ENCODE data around the gene INTS15. TPM values are rescaled to one million over a fixed set of nuclear protein-coding genes. Genes with fewer than 3 reads are reported as not detected.

The INTS15 gene
- total and polyA plus RNA-seq, 3 donors from 2014 or later: 23.6 to 41.5 (median 31.5) TPM

- TF ChIP-seq CTCF (IDR thresholded peaks at IDR 0.05) (no peak), POLR2A (IDR thresholded peaks at IDR 0.05) (no peak)
- Histone ChIP-seq H3K4me1 (no peaks in the 10 kb centered on the region), H3K36me3 (ENCODE audit: low read depth, missing control alignments) (no peaks in the 10 kb centered on the region), H3K27me3 (no peaks in the 10 kb centered on the region), H3K4me3 (no peak overlapping the region), H3K9me3 (no peaks in the 10 kb centered on the region), H3K27ac (no peak overlapping the region)
- intact Hi-C loops (cut with DNase I; ENCODE audit: low total_unique reads): no loop called here
- WGBS, 2 donors: 93 to 100% methylated on average over 1 of the region's 1 CpG
- DNase-seq: no peak
Measured at GRCh38 chr7:6547400-6547799, 42.4 kb upstream of the INTS15 start.

DNA sequence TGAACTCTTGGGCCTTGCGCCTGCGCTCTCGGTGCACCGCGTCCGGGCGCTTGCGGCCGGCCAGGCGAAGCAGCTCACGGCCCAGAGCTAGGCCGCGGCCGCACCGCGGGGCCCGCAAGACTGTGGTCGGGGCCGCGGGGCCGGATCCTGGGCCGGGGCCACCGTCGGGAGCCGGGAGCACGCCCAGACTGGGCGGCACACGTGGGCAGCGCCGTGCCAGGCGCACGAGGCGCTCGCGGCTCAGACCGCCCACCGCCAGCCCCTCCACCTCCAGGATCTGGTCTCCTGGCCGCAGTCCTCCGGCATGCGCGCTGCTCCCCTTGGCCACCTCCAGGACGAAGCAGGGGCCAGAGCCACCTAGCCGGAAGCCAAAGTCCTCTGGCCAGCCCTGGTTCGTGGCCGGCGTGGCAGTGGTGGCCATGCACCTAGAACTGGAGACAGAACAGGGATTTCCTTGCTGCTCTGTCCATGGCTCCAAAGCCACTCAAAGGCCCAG is 38.8 kb upstream of the INTS15 start, which contains the start of gene GRID2IP:
Gene GRID2IP (minus strand): TSS at position 446 of the 496 bp plus-strand sequence. CDS start 25 bp downstream, at position 421.
- Histone ChIP-seq H3K27ac (no peak within 1 kb of the TSS), H3K27me3 (no peaks in the 10 kb centered on the region), H3K9me3 (no peaks in the 10 kb centered on the region), H3K4me1 (no peaks in the 10 kb centered on the region), H3K4me3 (peak within 1 kb of the TSS; percentile 20 to 32), H3K36me3 (ENCODE audit: low read depth, missing control alignments) (no peaks in the 10 kb centered on the region)
- 47 to 61% methylated on average over 13 to 36 of the region's 46 CpGs for WGBS, 2 donors
- TF ChIP-seq POLR2A (IDR thresholded peaks at IDR 0.05): no peak
- no peak for TF ChIP-seq CTCF (IDR thresholded peaks at IDR 0.05)
- DNase-seq: no peak
- intact Hi-C loops (cut with DNase I; ENCODE audit: low total_unique reads): no loop called here

DNA sequence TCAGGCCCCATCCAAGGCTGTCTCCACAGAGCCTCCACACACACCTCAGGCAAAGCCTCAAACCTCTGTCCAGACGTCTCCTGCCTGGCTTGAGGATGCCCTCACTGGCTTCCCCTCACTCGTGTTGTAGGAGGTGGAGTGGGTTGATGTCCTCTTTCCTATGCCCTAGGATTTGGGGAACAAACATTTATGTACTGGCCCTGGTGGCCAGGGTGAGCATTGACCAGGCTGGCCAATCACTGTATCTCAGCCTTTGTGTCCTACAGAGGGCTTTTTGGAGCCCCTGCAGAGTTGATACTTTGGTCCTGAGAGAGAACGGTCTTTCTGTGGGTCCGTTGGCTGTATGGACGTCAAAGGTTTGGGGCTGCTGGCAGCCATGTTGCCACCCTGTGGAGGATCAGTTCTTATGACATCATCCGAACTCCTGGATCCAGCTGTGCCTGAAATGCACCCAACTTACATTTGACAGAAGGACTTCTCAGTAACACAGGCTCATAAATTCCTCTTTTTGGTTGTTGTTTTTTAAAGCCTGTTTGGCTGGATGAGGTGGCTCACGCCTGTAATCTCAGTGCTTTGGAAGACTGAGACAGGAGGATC is 36.3 kb upstream of the INTS15 start:
- WGBS, 2 donors: 76 to 78% methylated on average over 6 to 7 of the region's 7 CpGs
- TF ChIP-seq CTCF (IDR thresholded peaks at IDR 0.05) (no peak), POLR2A (IDR thresholded peaks at IDR 0.05) (no peak)
- no peak for DNase-seq
- no peaks in the 10 kb centered on the region for H3K36me3 ChIP-seq (ENCODE audit: low read depth, missing control alignments)
- H3K27me3 ChIP-seq: no peaks in the 10 kb centered on the region
- no peaks in the 10 kb centered on the region for H3K9me3 ChIP-seq
- no peak overlapping the region for H3K27ac ChIP-seq
- intact Hi-C loops (cut with DNase I; ENCODE audit: low total_unique reads): no loop called here
- H3K4me1 ChIP-seq: no peaks in the 10 kb centered on the region
- H3K4me3 ChIP-seq: no peak overlapping the region

GRCh38 chr7:6554848-6555247 is 35.0 kb upstream of the INTS15 start:
- intact Hi-C loops (cut with DNase I; ENCODE audit: low total_unique reads): no loop called here
- H3K27me3 ChIP-seq: no peaks in the 10 kb centered on the region
- H3K36me3 ChIP-seq (ENCODE audit: low read depth, missing control alignments): no peaks in the 10 kb centered on the region
- no peak overlapping the region for H3K4me3 ChIP-seq
- no peak overlapping the region for H3K27ac ChIP-seq
- H3K9me3 ChIP-seq: no peaks in the 10 kb centered on the region
- no peak for DNase-seq
- 85 to 86% methylated on average over 7 of the region's 7 CpGs for WGBS, 2 donors
- TF ChIP-seq CTCF (IDR thresholded peaks at IDR 0.05) (no peak), POLR2A (IDR thresholded peaks at IDR 0.05) (no peak)
- H3K4me1 ChIP-seq: no peaks in the 10 kb centered on the region

DNA sequence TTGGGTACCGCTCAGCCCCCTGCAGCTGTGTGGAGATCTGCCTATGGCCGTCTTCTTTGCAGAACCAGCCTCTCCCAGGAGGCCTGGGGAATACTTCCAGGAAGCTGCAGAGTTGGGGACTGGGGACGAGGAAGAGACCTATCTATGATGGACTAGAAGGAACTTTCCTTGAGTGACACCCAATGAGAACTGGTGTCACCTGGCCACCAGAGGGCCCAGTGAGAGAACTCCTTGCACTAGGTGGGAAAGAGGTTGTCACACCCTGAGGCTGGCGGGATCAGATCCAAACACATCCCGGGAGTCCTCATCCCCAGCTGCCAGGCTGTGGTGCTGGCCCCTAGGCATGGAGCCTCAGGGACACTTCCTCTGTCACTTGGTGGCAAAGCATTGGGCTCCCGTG is 33.6 kb upstream of the INTS15 start:
- Histone ChIP-seq H3K4me3 (no peak overlapping the region), H3K4me1 (no peaks in the 10 kb centered on the region), H3K9me3 (no peaks in the 10 kb centered on the region), H3K27ac (no peak overlapping the region), H3K27me3 (no peaks in the 10 kb centered on the region), H3K36me3 (ENCODE audit: low read depth, missing control alignments) (no peaks in the 10 kb centered on the region)
- 83 to 88% methylated on average over 1 to 6 of the region's 6 CpGs for WGBS, 2 donors
- intact Hi-C loops (cut with DNase I; ENCODE audit: low total_unique reads): no loop called here
- TF ChIP-seq CTCF (IDR thresholded peaks at IDR 0.05) (no peak), POLR2A (IDR thresholded peaks at IDR 0.05) (no peak)
- no peak for DNase-seq
